SK-N-SH treated with all-trans-retinoic acid at 6 μM for 48 hours (cell line): ENCODE measurements around the gene EIF2D.

Experiments
- ATAC-seq: fragments of 200-7000 bp; cut with Tn5 transposase; 3 replicates; pipeline ENCODE4 v1.9.1; 2020; ENCODE audit warnings: mild to moderate bottlenecking, moderate library complexity
- ARNTL ChIP-seq: fragments of 450-650 bp; formaldehyde crosslinking; IDR thresholded peaks from 2 replicates; pipeline ENCODE4 v1.5.0; 2020; ENCODE audit warnings: low read depth, mild to moderate bottlenecking, moderate library complexity, borderline replicate concordance
- BACH2 ChIP-seq: fragments of 250-450 bp; sonication (Bioruptor Pico); IDR thresholded peaks from 2 replicates; pipeline ENCODE4 v1.9.0; 2021; ENCODE audit warnings: mild to moderate bottlenecking, borderline replicate concordance
- CSDC2 ChIP-seq: fragments of 250-450 bp; sonication (Bioruptor Pico); IDR thresholded peaks from 2 replicates; pipeline ENCODE4 v1.5.0; 2020; ENCODE audit warnings: mild to moderate bottlenecking, moderate library complexity
- ESRRG ChIP-seq: fragments of 250-450 bp; sonication (Bioruptor Pico); IDR thresholded peaks from 2 replicates; pipeline ENCODE4 v1.6.1; 2021; ENCODE audit warnings: mild to moderate bottlenecking
- ISL1 ChIP-seq: fragments of 250-450 bp; sonication (Bioruptor Pico); IDR thresholded peaks from 2 replicates; pipeline ENCODE4 v2.1.2; 2022; ENCODE audit warnings: mild to moderate bottlenecking, moderate library complexity
- OSR1 ChIP-seq: fragments of 250-450 bp; sonication (Bioruptor Pico); IDR thresholded peaks from 2 replicates; pipeline ENCODE4 v1.8.0; 2022; ENCODE audit warnings: moderate library complexity, mild to moderate bottlenecking, inconsistent platforms
- RARB ChIP-seq: fragments of 250-450 bp; sonication (Bioruptor Pico); IDR thresholded peaks from 2 replicates; pipeline ENCODE4 v1.8.0; 2021; ENCODE audit warnings: mild to moderate bottlenecking, moderate library complexity
- SNAI2 ChIP-seq: fragments of 250-450 bp; sonication (Bioruptor Pico); IDR thresholded peaks from 2 replicates; pipeline ENCODE4 v1.5.0; 2020; ENCODE audit warnings: mild to moderate bottlenecking, moderate library complexity
- TCF4 ChIP-seq: fragments of 250-450 bp; sonication (Bioruptor Pico); IDR thresholded peaks from 2 replicates; pipeline ENCODE4 v1.8.0; 2021; ENCODE audit warnings: mild to moderate bottlenecking, moderate library complexity, borderline replicate concordance
- TOX ChIP-seq: fragments of 250-450 bp; sonication (Bioruptor Pico); IDR thresholded peaks from 2 replicates; pipeline ENCODE4 v1.8.0; 2021; ENCODE audit warnings: mild to moderate bottlenecking, moderate library complexity, borderline replicate concordance
- ZC3H10 ChIP-seq: fragments of 250-450 bp; sonication (Bioruptor Pico); IDR thresholded peaks from 2 replicates; pipeline ENCODE4 v1.5.1; 2021; ENCODE audit warnings: mild to moderate bottlenecking, moderate library complexity
- ZFP30 ChIP-seq: fragments of 450-650 bp; formaldehyde crosslinking; IDR thresholded peaks from 2 replicates; pipeline ENCODE4 v1.5.0; 2022; ENCODE audit warnings: mild to moderate bottlenecking, moderate library complexity
- ZNF565 ChIP-seq: fragments of 450-650 bp; formaldehyde crosslinking; conservative IDR thresholded peaks from 2 replicates; pipeline ENCODE4 v1.5.0; 2020; ENCODE audit warnings: low read depth, mild to moderate bottlenecking, moderate library complexity
- ZNF70 ChIP-seq: fragments of 450-650 bp; formaldehyde crosslinking; IDR thresholded peaks from 2 replicates; pipeline ENCODE4 v1.5.0; 2020; ENCODE audit warnings: mild to moderate bottlenecking, moderate library complexity
- TF ChIP-seq, protein P1 (sequence below): fragments of 250-450 bp; sonication (Bioruptor Pico); IDR thresholded peaks from 2 replicates; pipeline ENCODE4 v1.8.0; 2020; ENCODE audit warnings: mild to moderate bottlenecking, moderate library complexity, borderline replicate concordance
- TF ChIP-seq, protein P2 (sequence below): fragments of 250-450 bp; sonication (Bioruptor Pico); IDR thresholded peaks from 2 replicates; pipeline ENCODE4 v1.5.1; 2020; ENCODE audit warnings: low read depth, mild to moderate bottlenecking, moderate library complexity
- TF ChIP-seq, protein P3 (sequence below): fragments of 250-450 bp; sonication (Bioruptor Pico); IDR thresholded peaks from 2 replicates; pipeline ENCODE4 v1.5.0; 2020; ENCODE audit warnings: mild to moderate bottlenecking, moderate library complexity
- TF ChIP-seq, protein P4 (sequence below): fragments of 250-450 bp; sonication (Bioruptor Pico); IDR thresholded peaks from 2 replicates; pipeline ENCODE4 v1.5.1; 2021; ENCODE audit warnings: mild to moderate bottlenecking, moderate library complexity

EIF2D gene

DNA sequence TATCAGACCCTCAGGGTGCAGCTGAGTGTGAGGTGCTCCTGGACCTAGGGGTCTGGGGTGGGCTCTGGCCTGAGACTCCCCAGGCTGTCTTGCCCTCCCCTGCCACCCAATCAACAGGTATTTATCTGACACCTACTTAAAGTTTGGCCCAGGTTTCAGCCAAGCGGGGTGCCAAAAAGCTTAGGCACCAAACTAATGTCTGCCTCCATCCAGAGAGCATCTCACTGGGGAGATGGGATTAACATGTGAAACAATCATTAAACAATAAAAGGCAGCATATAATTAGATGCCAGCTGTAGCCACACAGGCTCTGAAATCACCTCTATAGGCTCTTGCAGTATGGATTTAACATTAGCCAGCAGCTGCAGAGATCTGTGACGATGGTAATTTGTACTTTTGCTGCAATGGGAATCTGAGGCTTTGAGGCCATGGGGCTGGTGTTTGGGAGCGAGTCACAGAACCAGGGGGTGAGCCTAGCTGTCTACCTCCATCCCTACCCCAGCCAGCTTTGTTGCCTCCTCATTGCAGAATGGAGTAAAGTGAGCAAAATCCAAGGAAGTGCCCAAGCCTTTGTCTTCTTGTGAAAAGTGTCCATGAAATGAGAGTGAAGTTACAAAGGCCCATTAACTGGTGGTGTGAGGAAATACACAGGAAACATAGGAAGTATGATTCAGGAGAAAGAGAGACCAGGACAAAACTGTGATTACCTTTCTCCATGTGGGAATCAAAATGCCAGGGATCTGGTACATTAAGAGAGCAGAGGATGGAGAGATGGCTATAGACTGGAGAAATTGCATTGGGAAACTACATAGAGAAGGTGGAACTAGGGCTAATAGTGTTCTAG lies 36.1 kb downstream of the EIF2D start (continued):
- TF ChIP-seq TCF4 (CRISPR knock-in tag): no peak

DNA sequence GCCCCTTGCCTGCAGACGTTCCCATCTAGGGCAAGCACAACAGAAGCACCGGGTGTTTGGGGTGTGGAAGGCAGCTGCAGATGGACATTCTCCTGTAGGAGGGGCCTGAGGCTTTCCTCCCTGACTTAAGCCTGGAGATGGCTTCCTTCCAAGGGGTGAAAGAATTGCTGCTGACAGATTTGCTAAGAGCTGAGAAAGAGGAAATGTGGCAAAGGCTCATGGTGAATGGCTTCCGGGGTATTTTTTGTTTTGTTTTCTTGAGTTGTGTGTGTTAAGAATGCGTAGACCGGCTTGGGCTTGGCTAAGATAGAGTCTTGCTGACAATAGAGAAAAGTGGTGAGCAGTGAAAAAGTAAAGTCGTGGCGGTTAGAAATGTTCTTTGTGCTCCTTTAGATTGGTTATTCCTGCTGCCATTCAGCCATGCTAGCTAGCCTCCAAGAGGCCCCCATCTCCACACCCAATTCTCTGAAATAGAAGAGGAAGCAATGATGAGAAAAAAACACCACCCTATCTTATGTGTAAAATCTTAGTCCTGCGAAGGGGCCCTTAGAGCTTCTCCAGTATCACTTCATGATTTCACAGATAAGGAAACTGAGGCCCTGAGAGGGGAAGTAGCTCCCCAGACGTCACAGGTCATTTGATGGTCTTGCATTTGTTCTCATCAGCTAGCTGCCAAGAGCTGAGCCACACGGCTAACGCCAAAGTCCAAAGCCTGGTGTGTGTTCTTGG lies 36.9 kb downstream of the EIF2D start:
- peak; percentile 41 for ATAC-seq
- no peak for TF ChIP-seq SNAI2
- TF ChIP-seq TOX: no peak
- TF ChIP-seq, protein P1, sequence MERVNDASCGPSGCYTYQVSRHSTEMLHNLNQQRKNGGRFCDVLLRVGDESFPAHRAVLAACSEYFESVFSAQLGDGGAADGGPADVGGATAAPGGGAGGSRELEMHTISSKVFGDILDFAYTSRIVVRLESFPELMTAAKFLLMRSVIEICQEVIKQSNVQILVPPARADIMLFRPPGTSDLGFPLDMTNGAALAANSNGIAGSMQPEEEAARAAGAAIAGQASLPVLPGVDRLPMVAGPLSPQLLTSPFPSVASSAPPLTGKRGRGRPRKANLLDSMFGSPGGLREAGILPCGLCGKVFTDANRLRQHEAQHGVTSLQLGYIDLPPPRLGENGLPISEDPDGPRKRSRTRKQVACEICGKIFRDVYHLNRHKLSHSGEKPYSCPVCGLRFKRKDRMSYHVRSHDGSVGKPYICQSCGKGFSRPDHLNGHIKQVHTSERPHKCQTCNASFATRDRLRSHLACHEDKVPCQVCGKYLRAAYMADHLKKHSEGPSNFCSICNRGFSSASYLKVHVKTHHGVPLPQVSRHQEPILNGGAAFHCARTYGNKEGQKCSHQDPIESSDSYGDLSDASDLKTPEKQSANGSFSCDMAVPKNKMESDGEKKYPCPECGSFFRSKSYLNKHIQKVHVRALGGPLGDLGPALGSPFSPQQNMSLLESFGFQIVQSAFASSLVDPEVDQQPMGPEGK: no peak
- TF ChIP-seq ESRRG: no peak
- no peak for TF ChIP-seq ZNF565 (CRISPR knock-in tag)
- TF ChIP-seq, protein P2, sequence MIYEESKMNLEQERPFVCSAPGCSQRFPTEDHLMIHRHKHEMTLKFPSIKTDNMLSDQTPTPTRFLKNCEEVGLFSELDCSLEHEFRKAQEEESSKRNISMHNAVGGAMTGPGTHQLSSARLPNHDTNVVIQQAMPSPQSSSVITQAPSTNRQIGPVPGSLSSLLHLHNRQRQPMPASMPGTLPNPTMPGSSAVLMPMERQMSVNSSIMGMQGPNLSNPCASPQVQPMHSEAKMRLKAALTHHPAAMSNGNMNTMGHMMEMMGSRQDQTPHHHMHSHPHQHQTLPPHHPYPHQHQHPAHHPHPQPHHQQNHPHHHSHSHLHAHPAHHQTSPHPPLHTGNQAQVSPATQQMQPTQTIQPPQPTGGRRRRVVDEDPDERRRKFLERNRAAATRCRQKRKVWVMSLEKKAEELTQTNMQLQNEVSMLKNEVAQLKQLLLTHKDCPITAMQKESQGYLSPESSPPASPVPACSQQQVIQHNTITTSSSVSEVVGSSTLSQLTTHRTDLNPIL: no peak
- no peak for TF ChIP-seq ZC3H10 (CRISPR knock-in tag)
- TF ChIP-seq, protein P3, sequence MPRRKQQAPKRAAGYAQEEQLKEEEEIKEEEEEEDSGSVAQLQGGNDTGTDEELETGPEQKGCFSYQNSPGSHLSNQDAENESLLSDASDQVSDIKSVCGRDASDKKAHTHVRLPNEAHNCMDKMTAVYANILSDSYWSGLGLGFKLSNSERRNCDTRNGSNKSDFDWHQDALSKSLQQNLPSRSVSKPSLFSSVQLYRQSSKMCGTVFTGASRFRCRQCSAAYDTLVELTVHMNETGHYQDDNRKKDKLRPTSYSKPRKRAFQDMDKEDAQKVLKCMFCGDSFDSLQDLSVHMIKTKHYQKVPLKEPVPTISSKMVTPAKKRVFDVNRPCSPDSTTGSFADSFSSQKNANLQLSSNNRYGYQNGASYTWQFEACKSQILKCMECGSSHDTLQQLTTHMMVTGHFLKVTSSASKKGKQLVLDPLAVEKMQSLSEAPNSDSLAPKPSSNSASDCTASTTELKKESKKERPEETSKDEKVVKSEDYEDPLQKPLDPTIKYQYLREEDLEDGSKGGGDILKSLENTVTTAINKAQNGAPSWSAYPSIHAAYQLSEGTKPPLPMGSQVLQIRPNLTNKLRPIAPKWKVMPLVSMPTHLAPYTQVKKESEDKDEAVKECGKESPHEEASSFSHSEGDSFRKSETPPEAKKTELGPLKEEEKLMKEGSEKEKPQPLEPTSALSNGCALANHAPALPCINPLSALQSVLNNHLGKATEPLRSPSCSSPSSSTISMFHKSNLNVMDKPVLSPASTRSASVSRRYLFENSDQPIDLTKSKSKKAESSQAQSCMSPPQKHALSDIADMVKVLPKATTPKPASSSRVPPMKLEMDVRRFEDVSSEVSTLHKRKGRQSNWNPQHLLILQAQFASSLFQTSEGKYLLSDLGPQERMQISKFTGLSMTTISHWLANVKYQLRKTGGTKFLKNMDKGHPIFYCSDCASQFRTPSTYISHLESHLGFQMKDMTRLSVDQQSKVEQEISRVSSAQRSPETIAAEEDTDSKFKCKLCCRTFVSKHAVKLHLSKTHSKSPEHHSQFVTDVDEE: no peak
- no peak for TF ChIP-seq ARNTL (CRISPR knock-in tag)
- TF ChIP-seq OSR1: no peak

DNA sequence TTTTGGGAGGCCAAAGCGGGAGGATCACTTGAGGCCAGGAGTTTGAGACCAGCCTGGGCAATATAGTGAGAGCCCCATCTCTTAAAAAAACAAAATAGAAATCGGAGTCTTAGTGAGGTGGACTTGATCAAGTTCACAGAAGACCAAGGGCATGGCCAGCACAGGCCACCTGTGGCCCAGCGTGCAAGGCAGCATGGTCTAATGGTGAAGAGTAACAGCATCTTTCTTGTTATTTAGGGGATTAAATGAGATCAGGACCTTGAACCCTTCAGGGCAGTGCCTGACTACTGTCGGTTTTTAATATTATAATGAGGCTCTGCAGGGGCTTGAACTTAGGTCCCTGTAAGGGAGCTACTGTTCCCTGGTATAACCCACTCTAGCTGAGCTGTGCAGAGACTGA lies 38.5 kb downstream of the EIF2D start:
- no peak for TF ChIP-seq ZNF565 (CRISPR knock-in tag)
- no peak for ATAC-seq

DNA sequence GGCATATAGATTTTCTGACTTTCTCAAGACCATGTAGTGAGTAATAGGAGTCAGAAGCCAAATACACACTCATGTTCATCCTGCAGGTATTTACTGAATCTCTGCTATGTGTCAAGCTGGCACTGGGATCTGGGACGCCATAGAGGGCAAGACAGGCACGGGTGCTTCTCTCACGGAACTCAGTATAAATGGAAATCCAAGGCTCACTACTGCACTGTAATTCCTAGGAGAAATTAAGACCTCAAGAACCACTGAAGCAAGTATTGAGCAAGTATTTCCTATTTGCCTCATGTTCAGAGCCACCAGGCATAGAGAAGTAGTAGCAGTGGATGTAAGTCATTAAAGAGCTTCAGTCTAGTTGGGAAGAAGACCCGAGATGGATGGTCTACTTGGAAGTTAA lies 38.9 kb downstream of the EIF2D start:
- no peak for ATAC-seq
- TF ChIP-seq ARNTL (CRISPR knock-in tag) (no peak), ISL1 (no peak), CSDC2 (CRISPR knock-in tag) (no peak), ESRRG (no peak), ZFP30 (CRISPR knock-in tag) (no peak), ZNF70 (CRISPR knock-in tag) (no peak), TOX (no peak), RARB (CRISPR knock-in tag) (no peak), TCF4 (CRISPR knock-in tag) (no peak), ZC3H10 (CRISPR knock-in tag) (no peak), BACH2 (no peak), SNAI2 (no peak)
- TF ChIP-seq, protein P4, sequence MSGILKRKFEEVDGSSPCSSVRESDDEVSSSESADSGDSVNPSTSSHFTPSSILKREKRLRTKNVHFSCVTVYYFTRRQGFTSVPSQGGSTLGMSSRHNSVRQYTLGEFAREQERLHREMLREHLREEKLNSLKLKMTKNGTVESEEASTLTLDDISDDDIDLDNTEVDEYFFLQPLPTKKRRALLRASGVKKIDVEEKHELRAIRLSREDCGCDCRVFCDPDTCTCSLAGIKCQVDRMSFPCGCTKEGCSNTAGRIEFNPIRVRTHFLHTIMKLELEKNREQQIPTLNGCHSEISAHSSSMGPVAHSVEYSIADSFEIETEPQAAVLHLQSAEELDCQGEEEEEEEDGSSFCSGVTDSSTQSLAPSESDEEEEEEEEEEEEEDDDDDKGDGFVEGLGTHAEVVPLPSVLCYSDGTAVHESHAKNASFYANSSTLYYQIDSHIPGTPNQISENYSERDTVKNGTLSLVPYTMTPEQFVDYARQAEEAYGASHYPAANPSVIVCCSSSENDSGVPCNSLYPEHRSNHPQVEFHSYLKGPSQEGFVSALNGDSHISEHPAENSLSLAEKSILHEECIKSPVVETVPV (CRISPR knock-in tag): no peak
- TF ChIP-seq, protein P3: no peak
- TF ChIP-seq, protein P2: no peak
- TF ChIP-seq, protein P1: no peak
